Parathyroid adenoma (tissue), 2 donors: Measurements from ENCODE around the gene C10orf71.

Experiments
- H2AFZ ChIP-seq: fragments of 300-600 bp; sonication (generic); one replicate; pipeline ENCODE4 v1.7.0; 2017; ENCODE audit warnings: antibody characterized with exemption, mild to moderate bottlenecking
- H3K27ac ChIP-seq: fragments of 300-600 bp; sonication (generic); one replicate; pipeline ENCODE4 v1.7.0; 2017
- H3K27me3 ChIP-seq: fragments of 300-600 bp; sonication (generic); one replicate; pipeline ENCODE4 v1.7.0; 2017; ENCODE audit warnings: low read length; ENCODE audit not compliant: control insufficient read depth, insufficient read depth
- H3K36me3 ChIP-seq: fragments of 300-600 bp; sonication (generic); one replicate; pipeline ENCODE4 v1.7.0; 2017; ENCODE audit warnings: low read length; ENCODE audit not compliant: control insufficient read depth, insufficient read depth
- H3K4me1 ChIP-seq: fragments of 300-600 bp; sonication (generic); one replicate; pipeline ENCODE4 v1.7.0; 2017; ENCODE audit warnings: control low read depth
- H3K4me2 ChIP-seq: fragments of 300-600 bp; sonication (generic); one replicate; pipeline ENCODE4 v1.7.0; 2017; ENCODE audit warnings: low read length
- H3K4me3 ChIP-seq: fragments of 300-600 bp; sonication (generic); one replicate; pipeline ENCODE4 v1.7.0; 2017; ENCODE audit warnings: low read depth, low read length
- H3K79me2 ChIP-seq: fragments of 300-600 bp; sonication (generic); one replicate; pipeline ENCODE4 v1.7.0; 2017; ENCODE audit warnings: control low read depth
- H3K9ac ChIP-seq: fragments of 300-600 bp; sonication (generic); one replicate; pipeline ENCODE4 v1.7.0; 2017; ENCODE audit warnings: mild to moderate bottlenecking
- H3K9me3 ChIP-seq: fragments of 300-600 bp; sonication (generic); one replicate; pipeline ENCODE4 v1.7.0; 2017; ENCODE audit warnings: low read length; ENCODE audit not compliant: control insufficient read depth
- CTCF ChIP-seq: fragments of 300-600 bp; sonication (generic); IDR thresholded peaks from one replicate; pipeline ENCODE4 v1.7.0; 2017; ENCODE audit warnings: antibody characterized with exemption, mild to moderate bottlenecking
- donor health status: primary hyperparathyroidism.

C10orf71 gene

GRCh38 chr10:49356181-49356580 is 57.2 kb downstream of the C10orf71 start:
- H3K27ac ChIP-seq, result no peak overlapping the region
- H2AFZ ChIP-seq, result no peak overlapping the region
- H3K36me3 ChIP-seq, result no peaks in the 10 kb centered on the region
- TF ChIP-seq CTCF, result no peak
- no peaks in the 10 kb centered on the region for H3K27me3 ChIP-seq
- peaks cover 12% of the 10 kb centered on the region for H3K4me1 ChIP-seq
- H3K4me2 ChIP-seq, result no peak overlapping the region
- H3K9me3 ChIP-seq, result no peaks in the 10 kb centered on the region
- no peak overlapping the region for H3K4me3 ChIP-seq
- no peak overlapping the region for H3K9ac ChIP-seq
- no peaks in the 10 kb centered on the region for H3K79me2 ChIP-seq

- no peaks in the 10 kb centered on the region for H3K27me3 ChIP-seq
- no peak overlapping the region for H2AFZ ChIP-seq
- TF ChIP-seq CTCF, result no peak
- no peak overlapping the region for H3K27ac ChIP-seq
- no peak overlapping the region for H3K4me3 ChIP-seq
- no peaks in the 10 kb centered on the region for H3K9me3 ChIP-seq
- H3K79me2 ChIP-seq, result no peaks in the 10 kb centered on the region
- H3K4me2 ChIP-seq, result no peak overlapping the region
- H3K36me3 ChIP-seq, result no peaks in the 10 kb centered on the region
- no peak overlapping the region for H3K9ac ChIP-seq
- peaks cover 12% of the 10 kb centered on the region for H3K4me1 ChIP-seq
Measured at GRCh38 chr10:49356944-49357343, 58.0 kb downstream of the C10orf71 start.

- Histone ChIP-seq H3K27me3 (no peaks in the 10 kb centered on the region), H3K4me1 (peaks cover 12% of the 10 kb centered on the region), H3K4me2 (no peak overlapping the region), H3K27ac (no peak overlapping the region), H2AFZ (no peak overlapping the region), H3K9me3 (no peaks in the 10 kb centered on the region), H3K79me2 (no peaks in the 10 kb centered on the region), H3K36me3 (no peaks in the 10 kb centered on the region), H3K4me3 (no peak overlapping the region), H3K9ac (no peak overlapping the region)
- TF ChIP-seq CTCF, result no peak
Measured at GRCh38 chr10:49357910-49358309, 58.9 kb downstream of the C10orf71 start.

GRCh38 chr10:49359349-49360270 is 60.6 kb downstream of the C10orf71 start:
- Histone ChIP-seq H3K36me3 (no peaks in the 10 kb centered on the region), H3K4me3 (no peak overlapping the region), H3K9ac (no peak overlapping the region), H3K27ac (no peak overlapping the region), H2AFZ (no peak overlapping the region), H3K9me3 (no peaks in the 10 kb centered on the region), H3K4me2 (no peak overlapping the region), H3K4me1 (peaks cover 12% of the 10 kb centered on the region), H3K27me3 (no peaks in the 10 kb centered on the region), H3K79me2 (no peaks in the 10 kb centered on the region)
- TF ChIP-seq CTCF, result no peak
